HCT116 (cell line): ENCODE data around the gene SAE1. TPM values are rescaled to one million over a fixed set of nuclear protein-coding genes. Genes with fewer than 3 reads are reported as not detected.

ENCODE experiments used
- ATAC-seq: fragments of 200-7000 bp; cut with Tn5 transposase; 2 replicates; pipeline ENCODE4 v1.9.1; 2020; ENCODE audit warnings: mild to moderate bottlenecking, moderate library complexity
- BruUV-seq: library from RNA; stranded (reverse); fragments of 400-500 nt; replicated peaks from 2 replicates; lab custom pipeline; 2021; lab: Mats Ljungman, UMichigan
- CTCF ChIA-PET: fragments of 300-600 bp; sonication (Branson Sonifier 250); formaldehyde crosslinking; loops from one replicate; lab custom pipeline; 2021; ENCODE audit warnings: antibody characterized with exemption; lab: Charles Lee
- POLR2A ChIA-PET: fragments of 300-600, 350-600 bp; sonication (Branson Sonifier 250); formaldehyde crosslinking; loops from one replicate; lab custom pipeline; 2021; ENCODE audit warnings: antibody characterized with exemption; lab: Charles Lee
- RAD21 ChIA-PET, 2 experiments: fragments of 300-600 bp; sonication (Branson Sonifier 250); formaldehyde crosslinking; loops; one replicate each; lab custom pipeline; 2023; ENCODE audit warnings: low total read pairs in 2 of 2; ENCODE audit not compliant: uncharacterized antibody in 2 of 2, unreplicated experiment in 2 of 2, low non-redundant PET in 1 of 2; lab: Charles Lee
- DNase-seq: peaks from one replicate; pipeline ENCODE4 v3.0.0-alpha.2; 2010; ENCODE audit warnings: low read depth, low spot score
- H2AFZ ChIP-seq: fragments of 200-600 bp; shearing (Covaris generic), sonication (generic); 2 replicates; pipeline ENCODE4 v1.6.1; 2017; ENCODE audit warnings: low read depth, mixed run types, mixed read lengths, antibody characterized with exemption, low read length; ENCODE audit not compliant: poor library complexity, severe bottlenecking
- H3K27ac ChIP-seq: 2 replicates; pipeline ENCODE4 v1.5.1; 2012; ENCODE audit warnings: low read depth, low read length
- H3K27me3 ChIP-seq: fragments of 200-600 bp; sonication (generic); 2 replicates; pipeline ENCODE4 v1.6.1; 2016; ENCODE audit warnings: mixed run types, low read length, mixed read lengths; ENCODE audit not compliant: insufficient read depth
- H3K36me3 ChIP-seq, 2 experiments: fragments of 200-500 bp in 1 of 2; fragments of 200-600 bp in 1 of 2; sonication (Bioruptor generic) in 1 of 2; sonication (generic) in 1 of 2; 2 replicates each; pipeline versions ENCODE4 v1.5.1 to v1.6.1; 2014 to 2016; ENCODE audit warnings: low read length in 2 of 2, inconsistent platforms in 1 of 2, mixed read lengths in 1 of 2, mixed run types in 1 of 2; ENCODE audit not compliant: insufficient read depth in 2 of 2, control insufficient read depth in 1 of 2
- H3K4me1 ChIP-seq, 2 experiments: fragments of 200-600 bp in 1 of 2; sonication (generic) in 1 of 2; 2 replicates each; pipeline versions ENCODE4 v1.5.1 to v1.6.1; 2012 to 2017; ENCODE audit warnings: low read length in 2 of 2, inconsistent platforms in 1 of 2, mild to moderate bottlenecking in 1 of 2, mixed read lengths in 1 of 2, mixed run types in 1 of 2, moderate library complexity in 1 of 2; ENCODE audit not compliant: insufficient read depth in 2 of 2, control insufficient read depth in 1 of 2
- H3K4me2 ChIP-seq: fragments of 200-600 bp; sonication (generic); 2 replicates; pipeline ENCODE4 v1.6.1; 2017; ENCODE audit warnings: mixed run types, low read length, mixed read lengths
- H3K4me3 ChIP-seq, 2 experiments: fragments of 200-600 bp in 1 of 2; sonication (generic) in 1 of 2; replicated peaks in 1 of 2; 2 replicates each; pipeline ENCODE4 v1.5.1; 2011 to 2016; ENCODE audit warnings: low read length in 2 of 2, control low read depth in 1 of 2, low read depth in 1 of 2, mild to moderate bottlenecking in 1 of 2, mixed read lengths in 1 of 2, mixed run types in 1 of 2
- H3K79me2 ChIP-seq: fragments of 200-600 bp; sonication (generic); 2 replicates; pipeline ENCODE4 v1.6.1; 2017; ENCODE audit warnings: mild to moderate bottlenecking, mixed run types, low read length, moderate library complexity, mixed read lengths; ENCODE audit not compliant: insufficient read depth
- H3K9ac ChIP-seq: fragments of 200-600 bp; sonication (generic); 2 replicates; pipeline ENCODE4 v1.6.1; 2016; ENCODE audit warnings: low read length, mixed read lengths
- H3K9me2 ChIP-seq: fragments of 200-600 bp; sonication (generic), shearing (Covaris generic); 2 replicates; pipeline ENCODE4 v1.6.1; 2017; ENCODE audit warnings: mixed run types, mild to moderate bottlenecking, moderate library complexity; ENCODE audit not compliant: insufficient read depth
- H3K9me3 ChIP-seq, 2 experiments: fragments of 200-500 bp in 1 of 2; fragments of 200-600 bp in 1 of 2; sonication (Bioruptor generic) in 1 of 2; sonication (generic) in 1 of 2; 2 replicates each; pipeline ENCODE4 v1.6.1; 2014 to 2017; ENCODE audit warnings: low read length in 2 of 2, mixed read lengths in 2 of 2, inconsistent platforms in 1 of 2, low read depth in 1 of 2, mild to moderate bottlenecking in 1 of 2, mixed run types in 1 of 2, moderate library complexity in 1 of 2; ENCODE audit not compliant: control insufficient read depth in 1 of 2, insufficient read depth in 1 of 2
- H4K20me1 ChIP-seq: fragments of 200-600 bp; sonication (generic), shearing (Covaris generic); 2 replicates; pipeline ENCODE4 v1.6.1; 2017; ENCODE audit warnings: mixed run types, mild to moderate bottlenecking, moderate library complexity; ENCODE audit not compliant: insufficient read depth
- CBX3 ChIP-seq: IDR thresholded peaks from 2 replicates; pipeline ENCODE4 v1.6.1; 2012; ENCODE audit warnings: low read depth
- CEBPB ChIP-seq: IDR thresholded peaks from 2 replicates; pipeline ENCODE4 v1.6.1; 2012; ENCODE audit warnings: low read depth
- EGR1 ChIP-seq: IDR thresholded peaks from 2 replicates; pipeline ENCODE4 v1.6.1; 2012; ENCODE audit warnings: low read depth
- ELF1 ChIP-seq: IDR thresholded peaks from 2 replicates; pipeline ENCODE4 v1.6.1; 2012; ENCODE audit warnings: low read depth, borderline replicate concordance
- EZH2 ChIP-seq: fragments of 200-600 bp; sonication (generic); IDR thresholded peaks from 2 replicates; pipeline ENCODE4 v1.6.1; 2017; ENCODE audit warnings: antibody characterized with exemption, mixed run types
- EZH2phosphoT487 ChIP-seq: fragments of 200-600 bp; IDR thresholded peaks from 2 replicates; pipeline ENCODE4 v1.6.1; 2018; ENCODE audit warnings: antibody characterized with exemption, borderline replicate concordance
- JUND ChIP-seq: IDR thresholded peaks from 2 replicates; pipeline ENCODE4 v1.6.1; 2012
- POLR2A ChIP-seq: IDR thresholded peaks from 2 replicates; pipeline ENCODE4 v1.7.0; 2011; ENCODE audit warnings: borderline replicate concordance; ENCODE audit not compliant: insufficient read depth, insufficient read length; ENCODE audit errors: extremely low read depth
- POLR2AphosphoS5 ChIP-seq: IDR thresholded peaks from 2 replicates; pipeline ENCODE4 v1.6.1; 2011; ENCODE audit warnings: mild to moderate bottlenecking, low read depth, low read length, moderate library complexity
- RAD21 ChIP-seq: IDR thresholded peaks from 2 replicates; pipeline ENCODE4 v1.6.1; 2012; ENCODE audit warnings: low read depth, mild to moderate bottlenecking
- SIN3A ChIP-seq: IDR thresholded peaks from 2 replicates; pipeline ENCODE4 v1.6.1; 2012; ENCODE audit warnings: low read depth
- SP1 ChIP-seq: IDR thresholded peaks from 2 replicates; pipeline ENCODE4 v1.6.1; 2012; ENCODE audit warnings: low read depth
- SRF ChIP-seq: IDR thresholded peaks from 2 replicates; pipeline ENCODE4 v1.6.1; 2012; ENCODE audit warnings: low read depth
- TCF7L2 ChIP-seq: IDR thresholded peaks from 2 replicates; pipeline ENCODE4 v1.7.0; 2011; ENCODE audit warnings: borderline replicate concordance, inconsistent platforms; ENCODE audit not compliant: insufficient read depth, insufficient read length; ENCODE audit errors: extremely low read depth
- ZFX ChIP-seq: fragments of 450-650 bp; IDR thresholded peaks from 2 replicates; pipeline ENCODE4 v1.6.1; 2017
- ZNF274 ChIP-seq: fragments of 200-500 bp; sonication (Bioruptor generic); IDR thresholded peaks from 2 replicates; pipeline ENCODE4 v1.6.1; 2014; ENCODE audit warnings: mild to moderate bottlenecking, low read depth, low read length, inconsistent platforms
- intact Hi-C: fragments of 100-400 bp; cut with micrococcal nuclease; formaldehyde crosslinking; loops from 2 replicates; pipeline ENCODE4 v1.10.0; 2022
- total RNA-seq: library from RNA; stranded (reverse); gene quantifications from one replicate; pipeline ENCODE4 v1.2.1, GENCODE V29; 2021; ENCODE audit not compliant: unreplicated experiment
- TF ChIP-seq, protein P1 (sequence below): IDR thresholded peaks from 2 replicates; pipeline ENCODE4 v1.6.1; 2012; ENCODE audit warnings: low read depth

Gene SAE1
- total RNA-seq, 1 experiment from 2014 or later: 213 TPM

DNA sequence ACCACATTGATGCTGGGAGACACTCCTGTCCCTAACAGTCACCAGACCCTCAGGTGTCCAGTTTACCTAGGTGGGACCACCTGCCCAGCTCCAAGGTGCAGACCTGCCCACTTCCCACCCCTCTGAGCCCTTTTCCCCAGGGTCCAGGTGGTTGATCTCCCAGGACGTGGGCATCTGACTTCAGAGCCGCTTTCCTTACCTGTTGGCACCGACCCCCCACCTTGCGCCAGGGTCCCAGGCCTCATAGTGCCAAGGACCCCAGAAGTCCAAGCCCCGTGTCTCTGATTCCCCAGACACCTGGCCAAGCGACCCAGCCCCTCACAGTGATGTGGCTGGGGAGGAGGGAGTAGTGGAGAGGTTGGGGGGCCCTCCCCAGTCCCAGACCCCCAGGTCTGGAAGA, 109.9 kb downstream of the SAE1 start:
- Histone ChIP-seq H3K4me1 (peaks cover 28 to 44% of the 10 kb centered on the region in 2 experiments), H2AFZ (no peak overlapping the region), H3K4me3 (peak overlapping the region; percentile 19 to 39), H3K9me3 (no peaks in the 10 kb centered on the region), H4K20me1 (no peaks in the 10 kb centered on the region), H3K27ac (peak overlapping the region; percentile 51; the same call in 1 of the 2 replicates), H3K79me2 (no peaks in the 10 kb centered on the region), H3K4me2 (peak overlapping the region; percentile 73), H3K9ac (peak overlapping the region; percentile 43), H3K27me3 (no peaks in the 10 kb centered on the region), H3K36me3 (no peaks in the 10 kb centered on the region), H3K9me2 (no peaks in the 10 kb centered on the region)
- ChIA-PET RAD21 (interaction anchor here in 1 of 2 experiments (0.6 kb wide), 1 partner anchor 69 kb away, joined by 5 read pairs; no protein-coding TSS in a partner anchor), POLR2A (interaction anchor here (0.5 to 1.0 kb wide), 8 partner anchors 8 to 1549 kb away, joined by 3 to 7 read pairs (median 4); partner anchors contain the start of genes QPCTL and SNRPD2), CTCF (no interaction called here)
- BruUV-seq: TSS peak; percentile 62
- no peak for ATAC-seq
- intact Hi-C loops: no loop called here
- DNase-seq: no peak
- TF ChIP-seq ZNF274: no peak
- TF ChIP-seq, all 23 proteins: peak for 0

GRCh38 chr19:47240996-47241918, 110.6 kb downstream of the SAE1 start:
- Histone ChIP-seq H3K27ac (peak overlapping the region; percentile 51; the same call in 1 of the 2 replicates), H3K9me2 (no peaks in the 10 kb centered on the region), H3K4me2 (peak overlapping the region; percentile 73), H3K79me2 (no peaks in the 10 kb centered on the region), H3K4me1 (peaks cover 28 to 44% of the 10 kb centered on the region in 2 experiments), H2AFZ (no peak overlapping the region), H3K9ac (peak overlapping the region; percentile 43), H4K20me1 (no peaks in the 10 kb centered on the region), H3K4me3 (peak overlapping the region; percentile 27 to 39), H3K36me3 (no peaks in the 10 kb centered on the region), H3K27me3 (no peaks in the 10 kb centered on the region), H3K9me3 (no peaks in the 10 kb centered on the region)
- DNase-seq: peak; percentile 77
- intact Hi-C loops: no loop called here
- TSS peak; percentile 79 for BruUV-seq
- ATAC-seq: peak; percentile 73
- ChIA-PET POLR2A (interaction anchor here (0.5 to 1.0 kb wide), 8 partner anchors 9 to 1549 kb away, joined by 3 to 7 read pairs (median 4); partner anchors contain the start of genes QPCTL and SNRPD2), CTCF (no interaction called here), RAD21 (interaction anchor here in 1 of 2 experiments (0.6 kb wide), 1 partner anchor 69 kb away, joined by 5 read pairs; no protein-coding TSS in a partner anchor)
- no peak for TF ChIP-seq POLR2A
- TF ChIP-seq TCF7L2: no peak
- TF ChIP-seq RAD21: no peak
- TF ChIP-seq SIN3A: no peak
- no peak for TF ChIP-seq EZH2
- peak; percentile 35; the same call in 1 of the 2 replicates for TF ChIP-seq EGR1
- no peak; the same call in 1 of the 2 replicates for TF ChIP-seq CEBPB
- no peak for TF ChIP-seq ZFX
- peak; percentile 35; the same call in 1 of the 2 replicates for TF ChIP-seq CBX3
- TF ChIP-seq SP1: peak; percentile 55; the same call in 1 of the 2 replicates
- TF ChIP-seq JUND: peak; percentile 80
- TF ChIP-seq EZH2phosphoT487: no peak
- no peak for TF ChIP-seq ZNF274
- no peak for TF ChIP-seq SRF
- TF ChIP-seq ELF1: no peak
- peak; percentile 64 for TF ChIP-seq POLR2AphosphoS5
- TF ChIP-seq, protein P1, sequence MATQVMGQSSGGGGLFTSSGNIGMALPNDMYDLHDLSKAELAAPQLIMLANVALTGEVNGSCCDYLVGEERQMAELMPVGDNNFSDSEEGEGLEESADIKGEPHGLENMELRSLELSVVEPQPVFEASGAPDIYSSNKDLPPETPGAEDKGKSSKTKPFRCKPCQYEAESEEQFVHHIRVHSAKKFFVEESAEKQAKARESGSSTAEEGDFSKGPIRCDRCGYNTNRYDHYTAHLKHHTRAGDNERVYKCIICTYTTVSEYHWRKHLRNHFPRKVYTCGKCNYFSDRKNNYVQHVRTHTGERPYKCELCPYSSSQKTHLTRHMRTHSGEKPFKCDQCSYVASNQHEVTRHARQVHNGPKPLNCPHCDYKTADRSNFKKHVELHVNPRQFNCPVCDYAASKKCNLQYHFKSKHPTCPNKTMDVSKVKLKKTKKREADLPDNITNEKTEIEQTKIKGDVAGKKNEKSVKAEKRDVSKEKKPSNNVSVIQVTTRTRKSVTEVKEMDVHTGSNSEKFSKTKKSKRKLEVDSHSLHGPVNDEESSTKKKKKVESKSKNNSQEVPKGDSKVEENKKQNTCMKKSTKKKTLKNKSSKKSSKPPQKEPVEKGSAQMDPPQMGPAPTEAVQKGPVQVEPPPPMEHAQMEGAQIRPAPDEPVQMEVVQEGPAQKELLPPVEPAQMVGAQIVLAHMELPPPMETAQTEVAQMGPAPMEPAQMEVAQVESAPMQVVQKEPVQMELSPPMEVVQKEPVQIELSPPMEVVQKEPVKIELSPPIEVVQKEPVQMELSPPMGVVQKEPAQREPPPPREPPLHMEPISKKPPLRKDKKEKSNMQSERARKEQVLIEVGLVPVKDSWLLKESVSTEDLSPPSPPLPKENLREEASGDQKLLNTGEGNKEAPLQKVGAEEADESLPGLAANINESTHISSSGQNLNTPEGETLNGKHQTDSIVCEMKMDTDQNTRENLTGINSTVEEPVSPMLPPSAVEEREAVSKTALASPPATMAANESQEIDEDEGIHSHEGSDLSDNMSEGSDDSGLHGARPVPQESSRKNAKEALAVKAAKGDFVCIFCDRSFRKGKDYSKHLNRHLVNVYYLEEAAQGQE: no peak
